GM19043 (cell line): ENCODE measurements around the gene SOAT1.
"Not testable (repeated sequence)": the region's sequence is repeated elsewhere in the genome, so short reads cannot be mapped to it uniquely, and the experiment has no call there.

Source experiments
- ATAC-seq: cut with Tn5 transposase; IDR thresholded peaks from one replicate; pipeline ENCODE4 v1.9.1; 2021; ENCODE audit warnings: low read depth; ENCODE audit not compliant: unreplicated experiment

Gene SOAT1

DNA sequence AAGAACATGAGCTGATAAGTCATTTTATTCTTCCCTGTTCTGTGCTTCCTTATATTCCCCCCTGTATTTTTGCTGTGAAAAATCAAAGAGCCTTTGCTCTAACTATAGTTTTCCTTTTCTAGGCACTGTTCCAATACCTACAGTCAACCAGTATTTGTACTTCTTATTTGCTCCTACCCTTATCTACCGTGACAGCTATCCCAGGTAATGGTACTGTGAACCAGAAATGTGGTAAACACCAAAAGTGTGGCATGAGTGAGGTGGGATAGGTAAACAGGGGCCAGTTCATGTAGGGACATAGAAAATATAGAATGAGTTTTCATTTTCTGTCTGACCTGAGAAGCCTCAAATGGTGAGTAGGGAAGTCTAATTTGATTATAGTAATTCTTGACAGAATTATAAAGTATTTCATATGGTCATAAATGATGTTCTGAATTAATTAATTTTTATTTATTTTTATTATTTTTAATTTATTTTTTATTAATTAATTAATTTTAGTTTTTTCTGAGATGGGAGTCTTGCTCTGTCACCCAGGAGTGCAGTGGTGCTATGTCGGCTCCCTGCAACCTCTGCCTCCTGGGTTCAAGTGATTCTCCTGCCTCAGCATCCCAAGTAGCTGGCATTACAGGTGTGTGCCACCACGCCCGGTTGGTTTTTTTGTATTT lies 49.3 kb downstream of the SOAT1 start:
- ATAC-seq, result no peak

DNA sequence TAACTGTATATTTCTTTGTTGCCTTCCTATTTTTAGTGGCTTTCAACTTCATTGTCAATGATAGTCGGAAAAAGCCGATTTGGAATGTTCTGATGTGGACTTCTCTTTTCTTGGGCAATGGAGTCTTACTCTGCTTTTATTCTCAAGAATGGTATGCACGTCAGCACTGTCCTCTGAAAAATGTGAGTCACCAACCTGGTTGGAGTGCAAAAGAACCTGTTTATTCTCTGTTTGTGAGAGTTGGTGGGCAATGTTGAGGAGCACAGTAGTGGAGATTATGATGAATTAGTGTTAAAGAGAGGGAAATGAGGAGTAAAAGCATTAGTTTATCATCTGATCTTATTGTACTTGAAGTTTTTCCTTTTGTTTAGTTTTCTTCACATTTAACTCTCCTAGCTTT lies 57.7 kb downstream of the SOAT1 start:
- no peak for ATAC-seq

DNA sequence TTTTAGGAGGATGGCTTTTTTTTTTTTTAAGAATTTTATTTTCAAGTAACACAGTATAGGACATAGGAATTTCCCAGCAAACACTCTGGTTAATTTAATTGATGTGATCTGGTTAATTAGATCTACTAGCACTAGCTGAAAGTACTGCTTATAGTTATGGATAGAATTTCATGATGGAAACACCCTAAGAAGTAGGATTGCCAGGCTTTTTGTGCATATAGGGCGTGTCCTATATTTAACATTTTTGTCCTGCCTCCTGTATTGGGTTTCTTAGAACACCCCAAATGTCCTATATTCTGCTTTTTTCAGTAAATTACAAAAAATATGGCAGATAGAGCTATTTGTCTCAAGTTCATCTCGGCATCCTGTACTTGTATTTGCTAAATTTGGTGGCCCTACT lies 58.6 kb downstream of the SOAT1 start:
- no peak for ATAC-seq

DNA sequence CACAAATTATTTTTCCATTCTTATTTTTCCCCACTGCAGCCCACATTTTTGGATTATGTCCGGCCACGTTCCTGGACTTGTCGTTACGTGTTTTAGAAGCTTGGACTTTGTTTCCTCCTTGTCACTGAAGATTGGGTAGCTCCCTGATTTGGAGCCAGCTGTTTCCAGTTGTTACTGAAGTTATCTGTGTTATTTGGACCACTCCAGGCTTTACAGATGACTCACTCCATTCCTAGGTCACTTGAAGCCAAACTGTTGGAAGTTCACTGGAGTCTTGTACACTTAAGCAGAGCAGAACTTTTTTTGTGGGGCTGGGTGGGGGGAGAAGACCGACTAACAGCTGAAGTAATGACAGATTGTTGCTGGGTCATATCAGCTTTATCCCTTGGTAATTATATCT lies 59.9 kb downstream of the SOAT1 start:
- no peak for ATAC-seq

DNA sequence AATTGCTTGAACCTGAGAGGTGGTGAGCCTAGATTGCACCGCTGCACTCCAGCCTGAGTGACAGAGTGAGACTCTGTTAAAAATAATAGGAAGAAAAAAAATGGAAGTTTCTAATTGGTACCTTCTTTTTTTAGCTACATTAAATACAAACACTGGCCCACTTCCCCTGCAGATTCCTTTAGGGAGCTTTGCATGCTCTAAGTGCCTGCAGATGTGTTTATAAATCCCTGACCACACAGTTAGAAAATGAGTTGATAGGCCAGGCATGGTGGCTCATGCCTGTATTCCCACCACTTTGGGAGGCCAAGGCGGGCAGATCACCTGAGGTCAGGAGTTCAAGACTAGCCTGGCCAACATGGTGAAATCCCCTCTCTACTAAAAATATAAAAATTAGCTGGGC lies 68.0 kb downstream of the SOAT1 start:
- not testable (repeated sequence) for ATAC-seq

DNA sequence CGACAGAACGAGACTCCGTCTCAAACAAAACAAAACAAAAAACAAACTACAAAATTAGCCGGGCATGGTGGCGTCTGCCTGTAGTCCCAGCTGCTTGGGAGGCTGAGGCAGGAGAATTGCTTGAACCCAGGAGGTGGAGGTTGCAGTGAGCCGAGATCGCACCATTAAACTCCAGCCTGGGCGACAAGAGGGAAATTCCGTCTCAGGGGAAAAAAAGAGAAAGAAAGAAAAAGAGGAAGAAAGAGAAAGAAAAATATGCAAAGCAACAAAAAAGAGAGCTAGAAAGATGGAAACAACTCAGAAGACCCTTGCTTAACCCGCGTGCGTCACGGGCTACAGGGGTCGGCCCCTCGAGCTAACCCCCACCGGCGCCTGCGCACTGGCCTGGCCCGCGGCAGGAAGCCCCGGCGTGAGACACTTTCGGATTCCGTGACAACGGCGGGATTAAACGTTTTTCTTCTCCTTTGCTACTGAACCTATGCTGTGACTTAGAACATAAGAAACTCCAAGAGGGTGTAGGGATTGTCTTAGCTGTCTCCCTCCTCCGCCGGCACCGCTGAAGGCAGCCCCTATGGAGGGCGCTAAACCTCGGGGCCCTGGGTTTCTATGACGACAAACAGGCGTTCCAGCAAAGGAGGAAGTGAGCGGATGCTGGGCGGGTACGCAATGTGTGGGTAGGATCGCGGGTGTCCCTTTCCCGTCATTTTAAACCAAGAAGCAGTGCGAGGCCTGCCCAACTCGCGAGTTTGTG lies 71.9 kb downstream of the SOAT1 start, which contains the start of gene AXDND1:
Gene AXDND1 (plus strand): TSS at position 630 of the 751 bp plus-strand sequence. CDS start 539 bp downstream, outside the sequence.
- ATAC-seq, result peak; percentile 96

DNA sequence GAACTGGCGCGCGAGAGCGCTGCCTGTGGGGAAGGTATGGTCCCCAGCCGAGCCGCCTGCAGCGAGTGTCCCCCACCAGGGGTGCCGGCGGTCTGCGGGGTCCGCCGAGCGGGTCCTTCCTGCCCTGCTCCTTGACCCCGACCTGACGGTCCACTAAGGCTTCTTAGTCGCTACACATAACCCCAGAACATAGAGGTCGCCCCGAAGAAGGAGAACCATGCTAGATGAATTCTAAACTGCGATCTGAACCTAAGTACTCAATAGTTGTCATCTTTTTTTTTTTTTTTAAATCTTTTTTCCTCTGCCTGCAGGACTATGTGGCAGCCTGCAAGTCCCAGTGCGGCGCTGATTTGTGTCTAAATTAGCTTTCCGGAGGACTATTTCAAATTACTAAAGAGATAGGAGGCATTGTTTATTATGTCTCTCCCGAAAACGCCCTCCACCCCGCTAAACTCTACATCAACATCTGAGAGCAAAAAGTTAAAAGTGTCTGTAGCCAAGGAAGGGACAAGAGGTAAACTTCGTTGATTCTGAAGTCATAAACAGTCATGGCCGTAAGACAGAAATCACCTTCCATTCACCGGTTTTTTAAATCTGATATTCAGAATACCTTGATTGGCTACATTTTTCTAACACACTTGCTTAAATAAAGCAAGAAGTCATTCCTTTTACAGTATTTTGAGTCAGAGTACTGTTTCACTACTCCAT lies 72.7 kb downstream of the SOAT1 start:
- peak; percentile 21 for ATAC-seq

DNA sequence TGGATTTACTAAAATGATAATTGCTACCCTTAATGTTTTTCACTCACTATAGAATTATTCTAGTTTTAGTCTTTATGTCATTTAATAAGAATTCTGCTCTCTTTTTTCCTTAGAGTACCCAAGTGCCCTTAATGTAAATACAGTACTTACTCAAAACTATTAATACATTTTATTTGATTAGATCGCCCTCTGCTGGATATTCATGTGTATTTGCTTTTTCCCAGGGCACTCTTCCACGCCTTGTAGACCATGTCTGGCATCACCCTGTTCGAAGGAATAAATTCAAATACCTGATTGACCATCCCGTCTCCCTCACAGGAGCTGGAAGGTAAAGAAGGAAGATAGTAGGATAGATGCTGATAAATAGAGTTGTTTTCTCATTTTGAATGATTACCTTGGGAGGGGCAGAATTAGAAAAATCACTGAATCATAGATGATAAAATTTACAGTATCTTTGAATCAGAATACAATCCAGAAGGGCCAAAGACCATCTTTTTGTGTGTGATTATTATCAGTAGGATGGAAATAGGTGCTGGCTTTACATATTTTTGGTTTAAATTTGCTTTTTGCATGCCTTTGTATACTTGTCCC lies 76.2 kb downstream of the SOAT1 start:
- no peak for ATAC-seq

DNA sequence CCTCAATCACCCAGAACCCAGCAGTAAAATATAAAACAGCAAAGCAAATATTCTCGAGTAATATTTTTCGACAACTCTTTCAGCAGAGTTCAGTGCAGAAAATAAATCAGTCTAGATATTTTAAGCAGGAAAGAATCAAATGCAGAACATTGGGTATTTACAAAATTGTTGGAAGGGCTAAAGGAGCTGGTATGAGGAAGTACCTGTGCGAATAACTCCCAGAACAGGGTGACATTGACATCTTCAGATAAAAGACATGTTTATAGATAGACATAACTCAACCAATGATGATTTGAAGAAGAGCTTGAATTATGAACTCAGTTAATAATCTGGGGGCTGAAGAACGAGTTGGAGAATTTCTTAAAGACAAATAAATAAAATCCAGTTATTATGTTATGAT lies 78.6 kb downstream of the SOAT1 start:
- ATAC-seq, result no peak

DNA sequence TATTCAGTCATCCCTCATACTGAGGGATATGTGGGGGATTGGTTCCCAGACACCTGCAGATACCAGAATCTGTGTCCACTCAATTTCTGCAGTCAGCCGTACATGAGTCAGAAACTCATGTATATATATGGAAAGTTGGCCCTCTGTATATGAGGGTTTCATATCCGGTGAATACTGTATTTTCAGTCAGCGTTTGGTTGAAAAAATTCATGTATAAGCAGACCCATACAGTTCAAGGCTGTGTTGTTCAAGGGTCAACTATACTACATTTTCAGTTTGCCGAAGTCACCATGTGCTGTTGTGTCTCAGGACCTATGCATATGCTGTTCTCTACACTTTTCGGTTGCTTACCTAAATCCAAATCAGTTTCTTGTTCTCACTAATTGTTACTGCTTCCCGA lies 82.6 kb downstream of the SOAT1 start:
- no peak for ATAC-seq

DNA sequence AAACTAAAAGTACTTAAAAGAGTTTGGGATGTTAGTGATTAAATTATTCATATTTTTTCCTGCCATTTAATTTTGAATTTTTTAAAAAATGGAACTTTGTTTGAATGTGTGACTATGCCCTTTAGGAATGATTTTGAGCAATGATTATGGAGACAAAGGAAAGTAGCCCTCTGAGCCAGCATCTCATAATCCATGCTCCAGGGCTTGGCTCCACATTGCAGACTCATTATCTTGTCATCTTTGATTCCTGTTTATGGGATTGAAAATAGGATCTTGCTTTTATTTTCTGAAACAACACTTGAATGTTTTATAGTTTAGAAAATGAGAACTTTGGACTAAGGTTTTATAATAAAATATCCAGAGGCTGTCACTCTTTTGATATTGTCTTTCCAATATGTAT lies 86.7 kb downstream of the SOAT1 start:
- ATAC-seq, result no peak

DNA sequence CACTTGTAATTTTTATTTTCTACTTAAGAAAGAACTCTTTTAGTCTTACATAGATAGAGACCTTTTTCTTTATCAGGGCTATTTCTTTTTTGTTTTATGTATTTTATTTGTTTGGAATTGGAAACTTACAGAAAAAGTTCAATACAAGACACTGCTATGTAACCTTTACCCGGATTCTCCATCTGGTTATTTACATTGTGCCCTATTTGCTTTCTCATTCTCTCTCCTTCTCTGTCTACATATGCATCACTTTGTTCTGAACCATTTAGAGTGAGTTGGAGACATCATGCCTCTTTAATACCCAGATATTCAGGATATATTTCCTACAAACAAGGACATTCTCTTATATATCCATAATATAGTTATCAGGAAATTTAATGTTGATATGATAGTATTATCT lies 90.4 kb downstream of the SOAT1 start:
- ATAC-seq, result no peak

DNA sequence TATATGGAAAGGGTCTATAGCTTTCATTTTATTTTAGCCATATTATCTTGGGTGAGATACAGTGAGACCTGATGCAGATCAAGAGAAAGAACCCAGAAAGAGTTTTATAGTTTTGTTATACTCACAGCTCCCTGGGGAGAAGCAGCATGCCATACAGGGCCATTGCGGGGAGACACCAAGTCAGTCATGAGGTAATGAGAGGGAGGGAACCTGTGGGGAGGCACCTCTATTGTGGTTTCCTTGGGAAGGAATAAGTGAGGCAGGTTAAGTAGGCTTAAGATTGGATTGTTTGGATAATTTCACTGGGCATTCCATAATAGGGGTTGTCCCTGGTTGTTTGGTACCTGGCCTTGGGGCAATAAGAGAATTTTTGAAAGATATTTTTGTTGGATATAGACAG lies 91.9 kb downstream of the SOAT1 start:
- no peak for ATAC-seq

DNA sequence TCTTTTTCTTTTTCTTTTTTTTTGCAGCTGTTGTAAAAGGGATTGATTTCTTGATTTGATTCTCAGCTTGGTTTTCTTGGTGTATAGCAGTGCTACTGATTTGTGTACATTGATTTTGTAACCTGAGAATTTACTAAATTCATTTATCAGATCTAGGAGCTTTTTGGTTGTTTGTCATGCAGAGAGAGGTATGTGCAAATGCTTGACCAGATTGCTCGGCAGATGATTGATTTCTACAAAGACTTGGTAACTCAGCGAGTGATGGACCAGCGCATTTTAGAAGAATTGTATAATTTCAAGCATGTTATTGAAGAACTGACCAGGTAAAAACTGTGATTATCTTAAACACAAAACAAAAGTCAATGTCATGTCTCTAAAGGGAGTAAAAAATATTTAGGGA lies 100.1 kb downstream of the SOAT1 start:
- ATAC-seq, result no peak

DNA sequence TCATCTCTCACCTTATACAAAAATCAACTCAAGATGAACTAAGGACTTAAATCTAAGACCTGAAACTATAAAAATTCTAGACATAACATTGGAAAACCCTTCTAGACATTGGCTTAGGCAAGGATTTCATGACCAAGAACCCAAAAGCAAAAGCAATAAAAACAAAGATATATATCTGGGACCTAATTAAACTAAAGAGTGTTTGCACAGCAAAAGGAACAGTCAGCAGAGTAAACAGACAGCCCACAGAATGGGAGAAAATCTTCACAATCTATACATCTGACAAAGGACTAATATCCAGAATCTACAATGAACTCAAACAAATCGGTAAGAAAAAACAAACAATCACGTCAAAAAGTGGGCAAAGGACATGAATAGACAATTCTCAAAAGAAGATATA lies 105.8 kb downstream of the SOAT1 start:
- not testable (repeated sequence) for ATAC-seq
